Subcutaneous abdominal adipose tissue (tissue), 5 donors: ENCODE results near the gene PPP1R15B.

Experiments
- H3K27ac ChIP-seq: one replicate; pipeline ENCODE4 v1.7.0; 2013; ENCODE audit warnings: low read depth, mild to moderate bottlenecking, inconsistent platforms, low read length, moderate library complexity
- H3K27me3 ChIP-seq, 5 donors: one replicate each; pipeline ENCODE4 v1.7.0; 2013; ENCODE audit warnings: low read length in 5 of 5, inconsistent platforms in 1 of 5; ENCODE audit not compliant: control insufficient read depth in 5 of 5, insufficient read depth in 4 of 5
- H3K36me3 ChIP-seq, 5 donors: one replicate each; pipeline ENCODE4 v1.7.0; 2013; ENCODE audit warnings: low read length in 5 of 5; ENCODE audit not compliant: control insufficient read depth in 5 of 5, insufficient read depth in 5 of 5
- H3K4me1 ChIP-seq, 5 donors: one replicate each; pipeline ENCODE4 v1.7.0; 2013; ENCODE audit warnings: low read length in 5 of 5, mild to moderate bottlenecking in 3 of 5, moderate library complexity in 1 of 5; ENCODE audit not compliant: control insufficient read depth in 5 of 5, insufficient read depth in 5 of 5
- H3K4me3 ChIP-seq, 5 donors: one replicate each; pipeline ENCODE4 v1.7.0; 2013; ENCODE audit warnings: low read length in 5 of 5, low read depth in 1 of 5
- H3K9ac ChIP-seq, 5 donors: one replicate each; pipeline ENCODE4 v1.7.0; 2013; ENCODE audit warnings: low read length in 5 of 5, mild to moderate bottlenecking in 4 of 5, moderate library complexity in 3 of 5
- H3K9me3 ChIP-seq, 5 donors: one replicate each; pipeline ENCODE4 v1.7.0; 2013; ENCODE audit warnings: low read length in 5 of 5; ENCODE audit not compliant: control insufficient read depth in 5 of 5
- donor health status: healthy.
- donor health status: healthy.
- donor health status: healthy.
- donor health status: healthy.
- donor health status: healthy.

Gene PPP1R15B

GRCh38 chr1:204405988-204406387 lies 5.6 kb downstream of the PPP1R15B start:
- no peaks in the 10 kb centered on the region for H3K9me3 ChIP-seq
- peak overlapping the region; percentile 96 to 100 (median 97) for H3K4me3 ChIP-seq
- peak overlapping the region; percentile 32 for H3K27ac ChIP-seq
- peak overlapping the region in 2 of 5 donors; percentile 99 for H3K9ac ChIP-seq
- no peaks in the 10 kb centered on the region for H3K27me3 ChIP-seq
- peaks cover 34 to 47% (median 40%) of the 10 kb centered on the region in 5 donors for H3K36me3 ChIP-seq
- peaks cover 0 to 48% (median 36%) of the 10 kb centered on the region in 5 donors for H3K4me1 ChIP-seq

- Histone ChIP-seq H3K9ac (no peak overlapping the region), H3K4me1 (peaks cover 0 to 38% (median 26%) of the 10 kb centered on the region in 5 donors), H3K4me3 (no peak overlapping the region), H3K27ac (no peak overlapping the region), H3K9me3 (no peaks in the 10 kb centered on the region), H3K36me3 (peaks cover 40 to 61% (median 51%) of the 10 kb centered on the region in 5 donors), H3K27me3 (no peaks in the 10 kb centered on the region)
These were observed 7.0 kb downstream of the PPP1R15B start for GRCh38 chr1:204404629-204405028.

DNA sequence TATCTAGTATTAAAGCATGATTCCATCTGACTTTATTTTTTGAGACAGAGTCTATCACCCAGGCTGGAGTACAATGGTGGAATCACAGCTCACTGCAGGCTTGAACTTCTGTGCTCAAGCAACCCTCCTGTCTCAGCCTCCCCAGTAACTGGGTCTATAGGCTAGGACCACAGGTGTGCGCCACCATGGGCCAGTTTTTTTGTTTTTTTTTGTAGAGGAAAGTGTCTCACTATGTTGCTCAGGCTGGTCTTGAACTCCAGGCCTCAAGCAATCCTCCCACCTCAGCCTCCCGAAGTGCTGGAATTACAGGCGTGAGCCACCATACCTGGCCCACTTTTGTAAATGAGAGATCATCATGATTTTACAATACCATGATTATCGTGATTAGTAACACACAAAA lies 9.2 kb downstream of the PPP1R15B start:
- no peak overlapping the region for H3K27ac ChIP-seq
- no peaks in the 10 kb centered on the region for H3K9me3 ChIP-seq
- peaks cover 0 to 35% (median 20%) of the 10 kb centered on the region in 5 donors for H3K4me1 ChIP-seq
- H3K36me3 ChIP-seq: peaks cover 48 to 71% (median 55%) of the 10 kb centered on the region in 5 donors
- H3K4me3 ChIP-seq: no peak overlapping the region
- no peak overlapping the region for H3K9ac ChIP-seq
- no peaks in the 10 kb centered on the region for H3K27me3 ChIP-seq

DNA sequence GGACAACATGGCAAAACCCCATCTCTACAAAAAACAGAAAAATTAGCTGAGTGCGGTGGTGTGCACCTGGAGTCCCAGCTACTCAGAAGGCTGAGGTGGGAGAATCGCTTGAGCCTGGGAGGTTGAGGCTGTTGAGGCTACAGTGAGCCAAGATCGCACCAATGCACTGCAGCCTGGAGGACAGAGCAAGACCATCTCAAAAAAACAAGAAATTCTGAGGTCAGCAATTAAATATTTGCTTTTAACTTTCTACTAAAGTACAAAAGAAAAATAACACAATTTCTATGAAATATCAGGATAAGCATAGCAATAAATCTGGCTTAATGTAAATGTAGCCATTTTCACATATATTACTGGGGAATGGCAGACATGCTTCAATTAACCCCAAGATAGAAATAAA lies 9.9 kb downstream of the PPP1R15B start:
- H3K9me3 ChIP-seq: no peaks in the 10 kb centered on the region

GRCh38 chr1:204400882-204401510 lies 10.6 kb downstream of the PPP1R15B start:
- H3K36me3 ChIP-seq: peaks cover 46 to 70% (median 53%) of the 10 kb centered on the region in 5 donors
- no peaks in the 10 kb centered on the region for H3K27me3 ChIP-seq
- H3K4me3 ChIP-seq: no peak overlapping the region
- H3K9ac ChIP-seq: peak overlapping the region in 1 of 5 donors; percentile 30
- peaks cover 0 to 22% (median 7%) of the 10 kb centered on the region in 5 donors for H3K4me1 ChIP-seq
- no peaks in the 10 kb centered on the region for H3K9me3 ChIP-seq
- H3K27ac ChIP-seq: no peak overlapping the region

More for the DNA sequence above, 9.9 kb downstream of the PPP1R15B start:
- Histone ChIP-seq H3K27ac (no peak overlapping the region), H3K9ac (no peak overlapping the region), H3K4me1 (peaks cover 0 to 29% (median 14%) of the 10 kb centered on the region in 5 donors), H3K27me3 (no peaks in the 10 kb centered on the region), H3K36me3 (peaks cover 48 to 73% (median 55%) of the 10 kb centered on the region in 5 donors), H3K4me3 (no peak overlapping the region)

GRCh38 chr1:204398197-204399125 lies 13.2 kb downstream of the PPP1R15B start:
- H3K9ac ChIP-seq: no peak overlapping the region
- H3K4me3 ChIP-seq: no peak overlapping the region
- H3K27ac ChIP-seq: no peak overlapping the region
- H3K9me3 ChIP-seq: no peaks in the 10 kb centered on the region
- no peaks in the 10 kb centered on the region for H3K4me1 ChIP-seq
- H3K27me3 ChIP-seq: no peaks in the 10 kb centered on the region
- peaks cover 23 to 45% (median 27%) of the 10 kb centered on the region in 5 donors for H3K36me3 ChIP-seq

GRCh38 chr1:204396015-204396583 lies 15.5 kb downstream of the PPP1R15B start:
- H3K27ac ChIP-seq: no peak overlapping the region
- H3K36me3 ChIP-seq: peaks cover 13 to 30% (median 16%) of the 10 kb centered on the region in 5 donors
- H3K27me3 ChIP-seq: no peaks in the 10 kb centered on the region
- H3K9me3 ChIP-seq: no peaks in the 10 kb centered on the region
- no peaks in the 10 kb centered on the region for H3K4me1 ChIP-seq
- no peak overlapping the region for H3K9ac ChIP-seq
- no peak overlapping the region for H3K4me3 ChIP-seq

GRCh38 chr1:204391629-204392028 lies 20.0 kb downstream of the PPP1R15B start:
- H3K9me3 ChIP-seq: no peaks in the 10 kb centered on the region
- H3K4me3 ChIP-seq: no peak overlapping the region
- H3K27me3 ChIP-seq: no peaks in the 10 kb centered on the region
- H3K36me3 ChIP-seq: no peaks in the 10 kb centered on the region
- H3K4me1 ChIP-seq: no peaks in the 10 kb centered on the region
- H3K27ac ChIP-seq: no peak overlapping the region
- H3K9ac ChIP-seq: no peak overlapping the region

DNA sequence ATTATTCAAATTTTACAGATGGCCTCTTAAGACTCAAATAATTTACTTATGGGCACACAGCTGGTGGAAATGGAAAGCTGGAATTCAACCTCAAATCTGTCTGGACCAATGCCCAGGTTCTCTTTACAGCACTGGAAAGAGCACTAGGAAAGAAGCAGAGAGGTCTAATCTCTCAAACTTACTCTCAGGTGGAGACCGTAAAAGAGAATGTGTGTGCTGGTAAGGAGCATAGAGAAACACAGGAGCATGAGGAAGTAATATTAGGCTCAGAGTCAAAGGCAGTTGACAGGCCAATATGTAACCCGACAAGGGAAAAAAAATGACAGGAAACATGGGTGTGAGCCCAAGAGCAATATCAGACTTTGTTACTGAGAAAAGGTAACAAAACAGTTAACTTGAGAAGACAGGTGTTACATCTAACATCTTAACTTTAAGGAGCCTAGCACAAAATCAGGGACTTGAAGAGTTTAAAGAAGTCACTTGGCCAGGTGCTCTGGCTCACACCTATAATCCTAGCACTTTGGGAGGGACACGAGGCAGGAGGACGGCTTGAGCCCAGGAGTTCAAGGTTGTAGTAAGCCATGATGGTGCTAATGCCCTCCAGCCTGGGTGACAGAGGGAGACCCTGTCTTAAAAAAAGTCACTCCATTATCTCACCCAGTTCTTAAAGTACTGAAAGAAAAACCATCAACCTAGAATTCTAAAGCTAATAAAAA lies 20.7 kb downstream of the PPP1R15B start:
- Histone ChIP-seq H3K4me3 (no peak overlapping the region), H3K4me1 (no peaks in the 10 kb centered on the region), H3K9ac (no peak overlapping the region), H3K27ac (no peak overlapping the region), H3K27me3 (no peaks in the 10 kb centered on the region), H3K9me3 (no peaks in the 10 kb centered on the region), H3K36me3 (no peaks in the 10 kb centered on the region)
